Measurements from ENCODE around the gene ADAD2. TPM values are rescaled to one million over a fixed set of nuclear protein-coding genes. Genes with fewer than 3 reads are reported as not detected.

Gene ADAD2
- total RNA-seq: under 1 TPM; 0.30 to 0.45 TPM

DNA sequence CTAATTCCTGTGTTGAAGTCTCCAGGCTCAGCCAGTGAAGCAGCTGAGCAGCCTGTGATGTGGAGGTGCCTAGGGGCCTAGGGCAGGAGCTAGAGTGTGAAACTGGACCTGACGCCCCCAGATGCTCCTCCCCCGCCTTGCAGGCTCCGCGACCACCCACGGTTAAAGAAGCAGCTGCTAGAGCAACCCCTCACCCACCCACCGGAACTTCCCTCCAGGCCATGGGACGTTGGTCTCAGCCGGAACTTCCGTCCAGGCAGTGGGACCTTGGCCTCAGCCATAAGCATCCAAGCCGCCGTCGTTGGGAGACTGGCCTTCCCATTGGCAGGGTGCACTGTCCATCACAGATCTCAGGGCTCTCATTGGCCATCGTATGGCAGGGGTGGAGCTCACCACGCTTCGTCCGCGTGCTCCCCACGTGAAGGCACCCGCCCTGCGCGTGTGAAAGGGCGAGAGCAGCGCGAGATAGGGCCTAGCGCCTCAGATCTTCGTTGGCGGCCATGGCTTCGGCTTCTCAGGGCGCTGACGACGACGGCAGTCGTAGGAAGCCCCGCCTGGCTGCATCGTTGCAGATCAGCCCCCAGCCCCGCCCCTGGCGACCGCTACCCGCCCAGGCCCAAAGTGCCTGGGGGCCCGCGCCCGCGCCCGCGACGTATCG is at the start of gene ADAD2:
Gene ADAD2 (plus strand): TSS at position 427 of the 658 bp plus-strand sequence. CDS start 74 bp downstream, at position 501.
- Mint-ChIP-seq H3K27ac (no peak within 1 kb of the TSS), H3K9me3 (no peaks in the 10 kb centered on the region), H3K36me3 (ENCODE audit: low read depth) (peaks cover 2% of the 10 kb centered on the region), H3K27me3 (ENCODE audit: low read depth) (no peaks in the 10 kb centered on the region), H3K4me1 (ENCODE audit: low read depth) (peaks cover 21% of the 10 kb centered on the region), H3K4me3 (no peak within 1 kb of the TSS)
- intact Hi-C loops (cut with micrococcal nuclease): no loop called here
- DNase-seq: no peak
- CTCF ChIA-PET: no interaction called here

DNA sequence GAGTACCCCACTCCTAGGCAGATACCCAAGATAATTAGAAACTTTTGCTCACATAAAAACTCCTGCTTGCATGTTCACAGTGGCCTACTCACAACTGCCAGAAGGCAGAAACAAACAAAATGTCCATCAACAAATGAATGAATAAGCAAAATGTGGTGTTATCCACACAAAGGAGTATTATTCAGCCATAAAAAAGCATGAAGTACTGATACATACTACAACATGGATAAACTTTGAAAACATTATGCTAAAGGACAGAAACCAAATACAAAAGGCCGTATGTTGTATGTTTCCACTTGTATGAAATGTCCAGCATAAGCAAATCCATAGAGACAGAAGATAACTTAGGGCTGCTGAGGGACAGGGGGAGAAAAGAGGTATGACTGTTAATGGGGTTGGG is 47.9 kb upstream of the ADAD2 start:
- Mint-ChIP-seq H3K27me3 (ENCODE audit: low read depth) (no peaks in the 10 kb centered on the region), H3K9me3 (no peaks in the 10 kb centered on the region), H3K4me3 (peak overlapping the region; percentile 3), H3K4me1 (ENCODE audit: low read depth) (peaks cover 28% of the 10 kb centered on the region), H3K36me3 (ENCODE audit: low read depth) (no peaks in the 10 kb centered on the region), H3K27ac (no peak overlapping the region)
- intact Hi-C loops (cut with micrococcal nuclease): no loop called here
- DNase-seq: no peak
- CTCF ChIA-PET: no interaction called here

DNA sequence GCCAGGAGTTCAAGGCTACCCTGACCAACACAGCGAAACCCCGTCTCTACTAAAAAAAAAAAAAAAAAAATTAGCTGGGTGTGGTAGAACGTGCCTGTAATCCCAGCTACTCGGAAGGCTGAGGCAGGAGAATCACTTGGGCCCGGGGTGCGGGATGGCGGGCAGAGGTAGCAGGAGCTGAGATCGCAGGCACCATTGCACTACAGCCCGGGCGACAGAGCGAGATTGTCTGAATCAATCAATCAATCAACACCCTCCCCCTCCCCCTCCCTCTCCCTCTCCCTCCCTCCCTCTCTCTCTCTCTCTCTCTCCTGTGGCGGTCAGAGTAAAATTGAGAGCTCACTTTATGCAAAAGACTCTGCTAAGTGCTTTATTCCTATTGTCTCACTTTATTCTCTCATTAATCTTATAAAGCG is 47.2 kb upstream of the ADAD2 start:
- Mint-ChIP-seq H3K27ac (no peak overlapping the region), H3K4me3 (peak overlapping the region; percentile 90), H3K9me3 (no peaks in the 10 kb centered on the region), H3K36me3 (ENCODE audit: low read depth) (no peaks in the 10 kb centered on the region), H3K27me3 (ENCODE audit: low read depth) (no peaks in the 10 kb centered on the region), H3K4me1 (ENCODE audit: low read depth) (peaks cover 22% of the 10 kb centered on the region)
- intact Hi-C loops (cut with micrococcal nuclease): loop anchor here (2.0 kb wide), 1 partner anchor 31 kb away; no protein-coding TSS in a partner anchor
- CTCF ChIA-PET: no interaction called here
- DNase-seq: no peak

DNA sequence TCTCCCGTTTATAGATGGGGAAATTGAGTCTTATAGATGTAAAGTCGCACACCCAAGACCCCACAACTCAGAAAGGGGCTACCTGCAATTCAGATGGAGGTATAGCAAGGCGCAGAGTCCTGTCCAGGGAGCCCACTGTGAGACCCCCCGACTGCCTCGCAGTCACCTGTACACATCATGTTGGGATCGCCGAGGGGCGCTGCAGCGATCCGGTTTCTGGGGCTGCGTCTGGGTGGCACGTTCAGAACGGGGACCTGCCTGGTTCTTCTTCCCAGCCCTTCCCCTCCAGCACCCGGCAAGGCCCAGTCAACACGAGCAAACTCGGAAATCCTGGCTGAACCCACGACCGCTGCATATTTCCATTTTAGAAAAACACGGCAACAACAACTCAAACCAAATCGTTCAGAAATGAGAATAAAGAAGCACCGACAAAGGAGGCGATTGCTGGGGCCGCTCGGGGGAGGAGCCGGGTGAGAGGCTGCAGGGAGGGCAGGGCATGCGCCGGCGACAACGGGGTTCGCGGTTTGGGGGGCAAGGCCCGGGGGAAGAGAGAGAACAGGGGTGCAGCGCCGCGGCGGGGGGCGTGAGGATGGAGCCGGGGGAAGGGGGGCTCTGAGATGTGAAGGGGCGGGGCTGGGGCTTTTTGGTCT is 46.6 kb upstream of the ADAD2 start:
- H3K36me3 Mint-ChIP-seq (ENCODE audit: low read depth): no peaks in the 10 kb centered on the region
- H3K4me3 Mint-ChIP-seq: peak overlapping the region; percentile 90
- intact Hi-C loops (cut with micrococcal nuclease): loop anchor here (2.0 kb wide), 1 partner anchor 30 kb away; no protein-coding TSS in a partner anchor
- H3K9me3 Mint-ChIP-seq: no peaks in the 10 kb centered on the region
- H3K27me3 Mint-ChIP-seq (ENCODE audit: low read depth): no peaks in the 10 kb centered on the region
- CTCF ChIA-PET: interaction anchor here (0.8 kb wide), 1 partner anchor 27 kb away, joined by 3 read pairs; no protein-coding TSS in a partner anchor
- DNase-seq: peak; percentile 49
- peaks cover 17% of the 10 kb centered on the region for H3K4me1 Mint-ChIP-seq (ENCODE audit: low read depth)
- no peak overlapping the region for H3K27ac Mint-ChIP-seq

DNA sequence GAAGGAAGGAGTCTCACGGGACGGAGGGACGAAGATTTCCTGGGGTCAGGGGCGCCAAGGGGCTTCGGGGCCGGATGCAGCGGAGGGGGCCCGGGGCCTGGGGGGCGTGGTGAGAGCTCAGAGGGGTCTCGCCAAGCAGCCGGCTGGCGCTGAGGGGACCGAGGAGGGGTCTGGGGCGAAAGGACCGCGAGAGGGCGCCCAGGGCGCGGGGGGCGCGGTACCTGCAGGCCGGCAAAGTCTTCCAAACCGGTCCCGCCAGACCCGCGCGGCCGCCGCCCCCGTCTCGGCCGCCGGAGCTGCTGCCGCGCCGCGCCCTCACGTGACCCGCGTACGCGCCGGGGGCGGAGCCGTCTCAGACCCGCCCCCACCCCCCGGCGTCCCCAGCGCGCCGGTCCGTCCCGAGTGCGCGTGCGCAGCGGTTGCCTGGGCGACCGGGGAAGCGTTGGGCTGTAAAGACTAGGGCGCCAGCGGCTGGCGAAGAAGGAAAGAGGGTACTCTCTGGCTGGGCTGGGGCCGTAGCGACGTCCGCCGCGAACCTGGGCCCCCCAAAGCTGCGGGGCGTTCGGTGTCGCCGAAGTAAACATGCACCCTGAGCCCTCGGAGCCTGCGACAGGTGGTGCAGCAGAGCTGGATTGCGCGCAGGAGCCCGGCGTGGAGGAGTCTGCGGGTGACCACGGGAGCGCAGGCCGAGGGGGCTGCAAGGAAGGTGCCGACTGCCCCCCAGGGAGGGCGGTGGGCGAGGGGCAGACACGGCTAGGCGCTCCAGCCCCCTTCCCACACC is 45.9 kb upstream of the ADAD2 start, which contains the start of the genes DNAAF1 and HSDL1:
Gene DNAAF1 (plus strand): TSS at position 450 of the 781 bp plus-strand sequence. CDS start 133 bp downstream, at position 583.
Gene HSDL1 (minus strand): TSS at position 319 of the 781 bp plus-strand sequence. CDS start 13,856 bp downstream, outside the sequence.
- no peaks in the 10 kb centered on the region for H3K9me3 Mint-ChIP-seq
- peak within 1 kb of the TSS; percentile 90 for H3K4me3 Mint-ChIP-seq
- H3K27ac Mint-ChIP-seq: no peak within 1 kb of the TSS
- CTCF ChIA-PET: interaction anchor here (0.8 to 1.4 kb wide), 2 partner anchors 27 to 42 kb away, joined by 3 read pairs; partner anchors contain the start of gene TAF1C
- no peaks in the 10 kb centered on the region for H3K27me3 Mint-ChIP-seq (ENCODE audit: low read depth)
- intact Hi-C loops (cut with micrococcal nuclease): loop anchor here (1.0 to 2.0 kb wide), 4 partner anchors 29 to 61 kb away; partner anchors contain the start of genes MBTPS1 and TAF1C
- peaks cover 13% of the 10 kb centered on the region for H3K4me1 Mint-ChIP-seq (ENCODE audit: low read depth)
- no peaks in the 10 kb centered on the region for H3K36me3 Mint-ChIP-seq (ENCODE audit: low read depth)
- DNase-seq: peak; percentile 93

DNA sequence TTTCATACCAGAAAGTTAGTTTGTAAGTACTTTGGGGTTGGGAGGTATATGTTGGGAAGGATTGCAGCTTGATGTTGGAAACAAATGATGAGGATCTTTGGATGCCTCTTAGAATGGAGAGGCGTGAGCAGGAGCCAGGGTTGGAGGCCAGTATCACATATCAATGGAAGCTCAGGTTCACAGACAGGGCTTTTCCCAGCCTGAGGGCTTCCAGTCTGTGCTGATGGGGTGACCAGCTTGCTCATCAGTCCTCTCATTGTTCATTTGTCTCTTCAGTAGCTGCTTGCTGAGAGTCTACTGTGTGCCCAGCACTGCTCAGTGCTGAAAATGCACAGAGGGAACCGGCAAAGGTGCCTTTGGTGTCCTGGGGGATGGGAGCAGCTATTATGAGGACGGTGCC is 40.0 kb upstream of the ADAD2 start:
- Mint-ChIP-seq H3K9me3 (no peaks in the 10 kb centered on the region), H3K36me3 (ENCODE audit: low read depth) (no peaks in the 10 kb centered on the region), H3K4me3 (no peak overlapping the region), H3K4me1 (ENCODE audit: low read depth) (no peaks in the 10 kb centered on the region), H3K27ac (no peak overlapping the region), H3K27me3 (ENCODE audit: low read depth) (peaks cover 1% of the 10 kb centered on the region)
- intact Hi-C loops (cut with micrococcal nuclease): no loop called here
- CTCF ChIA-PET: interaction anchor here (0.6 to 0.9 kb wide), 3 partner anchors 25 to 36 kb away, joined by 3 to 4 read pairs (median 3); partner anchors contain the start of gene TAF1C
- DNase-seq: no peak

DNA sequence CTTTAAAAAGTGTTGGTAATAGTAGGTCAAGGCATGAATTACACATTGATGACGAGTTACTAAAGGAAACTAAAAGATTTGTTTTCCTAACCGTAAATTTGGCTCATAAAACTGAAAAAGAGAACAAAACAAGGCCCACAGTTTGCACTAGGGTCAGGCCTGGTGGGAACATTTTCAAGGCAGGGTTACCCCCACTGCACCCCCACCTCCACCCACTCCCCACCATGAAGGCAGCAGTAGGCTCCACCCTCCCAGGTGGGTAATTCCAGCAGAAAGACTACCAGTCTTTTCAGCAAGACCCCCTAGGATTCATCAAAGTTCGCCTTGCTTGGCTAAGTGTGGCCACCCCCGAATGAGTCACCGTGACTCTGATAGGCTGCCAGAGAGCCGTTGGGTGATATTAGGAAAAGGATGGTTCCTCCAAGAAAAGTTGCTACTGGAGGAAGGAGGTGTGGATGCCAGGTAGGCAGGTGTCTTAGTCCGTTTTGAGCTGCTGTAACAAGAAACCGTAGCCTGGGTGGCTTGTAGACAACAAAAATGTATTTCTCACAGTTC is 37.2 kb upstream of the ADAD2 start:
- Mint-ChIP-seq H3K36me3 (ENCODE audit: low read depth) (no peaks in the 10 kb centered on the region), H3K27ac (no peak overlapping the region), H3K9me3 (no peaks in the 10 kb centered on the region), H3K27me3 (ENCODE audit: low read depth) (peaks cover 5% of the 10 kb centered on the region), H3K4me1 (ENCODE audit: low read depth) (no peaks in the 10 kb centered on the region), H3K4me3 (no peak overlapping the region)
- CTCF ChIA-PET: no interaction called here
- DNase-seq: no peak
- intact Hi-C loops (cut with micrococcal nuclease): no loop called here

DNA sequence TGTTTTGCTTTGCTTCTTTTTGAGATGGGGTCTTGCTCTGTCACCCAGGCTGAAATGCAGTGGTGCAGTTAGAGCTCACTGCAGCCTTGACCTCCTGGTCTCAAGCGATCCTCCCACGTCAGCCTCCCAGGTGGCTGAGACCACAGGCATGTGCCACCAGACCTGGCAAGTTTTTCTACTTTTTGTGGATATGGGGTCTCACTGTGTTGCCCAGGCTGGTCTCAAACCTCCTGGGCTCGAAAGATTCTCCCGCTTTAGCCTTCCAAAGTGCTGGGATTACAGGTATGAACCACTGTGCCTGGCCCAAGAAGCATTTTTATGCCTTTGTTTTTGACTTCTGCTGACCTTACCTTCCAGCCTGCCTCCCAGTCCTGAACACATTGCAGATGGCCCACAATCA is 35.7 kb upstream of the ADAD2 start:
- H3K4me1 Mint-ChIP-seq (ENCODE audit: low read depth): peaks cover 2% of the 10 kb centered on the region
- H3K36me3 Mint-ChIP-seq (ENCODE audit: low read depth): no peaks in the 10 kb centered on the region
- DNase-seq: no peak
- no peak overlapping the region for H3K27ac Mint-ChIP-seq
- no peak overlapping the region for H3K4me3 Mint-ChIP-seq
- peaks cover 13% of the 10 kb centered on the region for H3K27me3 Mint-ChIP-seq (ENCODE audit: low read depth)
- intact Hi-C loops (cut with micrococcal nuclease): no loop called here
- CTCF ChIA-PET: interaction anchor here (0.7 to 1.4 kb wide), 3 partner anchors 13 to 179 kb away, joined by 3 to 6 read pairs (median 4); no protein-coding TSS in a partner anchor
- no peaks in the 10 kb centered on the region for H3K9me3 Mint-ChIP-seq

DNA sequence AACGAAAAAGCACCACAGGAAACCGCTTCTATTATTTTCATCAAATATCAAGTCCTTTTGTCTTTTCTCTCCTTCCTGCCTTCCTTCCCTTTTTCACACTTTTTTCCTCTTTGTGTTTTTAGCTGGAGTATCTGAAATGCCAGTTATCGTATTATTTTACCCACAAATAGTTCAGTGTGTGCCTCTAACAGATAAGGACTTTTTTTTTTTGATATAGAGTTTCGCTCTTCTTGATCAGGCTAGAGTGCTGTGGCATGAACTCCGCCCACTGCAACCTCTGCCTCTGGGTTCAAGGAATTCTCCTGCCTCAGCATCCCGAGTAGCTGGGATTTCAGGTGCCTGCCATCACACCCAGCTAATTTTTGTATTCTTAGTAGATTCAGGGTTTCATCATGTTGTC is 35.2 kb upstream of the ADAD2 start:
- DNase-seq: no peak
- peaks cover 13% of the 10 kb centered on the region for H3K27me3 Mint-ChIP-seq (ENCODE audit: low read depth)
- H3K4me3 Mint-ChIP-seq: no peak overlapping the region
- no peaks in the 10 kb centered on the region for H3K36me3 Mint-ChIP-seq (ENCODE audit: low read depth)
- peaks cover 2% of the 10 kb centered on the region for H3K4me1 Mint-ChIP-seq (ENCODE audit: low read depth)
- intact Hi-C loops (cut with micrococcal nuclease): no loop called here
- no peaks in the 10 kb centered on the region for H3K9me3 Mint-ChIP-seq
- H3K27ac Mint-ChIP-seq: no peak overlapping the region
- CTCF ChIA-PET: interaction anchor here (0.7 to 1.8 kb wide), 7 partner anchors 14 to 202 kb away, joined by 3 to 6 read pairs (median 3); partner anchors contain the start of genes OSGIN1 and TAF1C

DNA sequence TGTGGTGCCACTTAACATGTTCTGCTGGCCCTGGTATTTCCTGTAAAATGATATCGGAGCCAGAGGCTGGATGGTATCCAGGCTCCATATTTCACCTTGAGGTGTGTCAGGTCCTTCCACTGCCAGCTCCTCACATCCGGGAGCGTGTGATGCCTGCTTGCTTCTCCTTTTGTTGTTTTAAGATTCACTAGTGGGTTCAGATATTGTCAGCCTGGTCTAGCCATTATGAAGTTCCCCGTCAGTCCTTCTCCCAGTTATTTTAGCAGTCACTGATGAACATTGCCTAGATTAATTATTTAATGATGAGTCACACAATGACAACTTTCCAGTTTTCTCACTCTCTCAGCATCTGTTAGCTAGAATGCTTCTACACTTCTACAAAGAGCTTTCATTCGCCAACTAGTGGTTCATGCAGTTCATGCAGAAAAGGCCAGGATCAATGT is 34.6 kb upstream of the ADAD2 start:
- H3K4me3 Mint-ChIP-seq: no peak overlapping the region
- no peaks in the 10 kb centered on the region for H3K36me3 Mint-ChIP-seq (ENCODE audit: low read depth)
- H3K27me3 Mint-ChIP-seq (ENCODE audit: low read depth): peaks cover 13% of the 10 kb centered on the region
- DNase-seq: no peak
- peaks cover 2% of the 10 kb centered on the region for H3K4me1 Mint-ChIP-seq (ENCODE audit: low read depth)
- no peaks in the 10 kb centered on the region for H3K9me3 Mint-ChIP-seq
- CTCF ChIA-PET: interaction anchor here (0.7 to 1.8 kb wide), 7 partner anchors 15 to 203 kb away, joined by 3 to 6 read pairs (median 3); partner anchors contain the start of genes OSGIN1 and TAF1C
- intact Hi-C loops (cut with micrococcal nuclease): no loop called here
- no peak overlapping the region for H3K27ac Mint-ChIP-seq

DNA sequence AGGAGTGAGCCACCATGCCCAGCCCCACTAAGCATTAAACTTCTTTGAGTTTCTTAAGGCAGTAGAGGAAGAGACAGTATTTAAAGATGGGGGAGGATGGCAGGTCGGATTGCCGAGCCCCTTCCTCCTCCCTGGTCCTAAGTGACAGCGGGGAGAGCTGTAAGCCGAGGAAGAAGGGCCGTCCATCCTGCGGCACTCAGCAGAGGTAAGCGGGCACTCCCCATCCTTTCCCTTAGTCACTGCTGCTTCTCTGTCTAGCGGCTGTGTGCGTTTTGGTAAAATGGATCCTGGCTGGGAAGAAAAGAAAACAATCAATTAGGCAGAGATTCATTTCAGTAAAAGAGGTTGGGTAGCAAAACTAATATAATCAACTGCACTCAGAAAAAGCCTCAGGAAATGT is 31.9 kb upstream of the ADAD2 start:
- CTCF ChIA-PET: no interaction called here
- Mint-ChIP-seq H3K27me3 (ENCODE audit: low read depth) (peaks cover 13% of the 10 kb centered on the region), H3K9me3 (no peaks in the 10 kb centered on the region), H3K27ac (no peak overlapping the region), H3K4me3 (no peak overlapping the region), H3K36me3 (ENCODE audit: low read depth) (no peaks in the 10 kb centered on the region), H3K4me1 (ENCODE audit: low read depth) (peaks cover 2% of the 10 kb centered on the region)
- DNase-seq: no peak
- intact Hi-C loops (cut with micrococcal nuclease): no loop called here

Data from activated naive CD4-positive, alpha-beta T cell treated with anti-CD3 and anti-CD28 coated beads for 36 hours (primary cell).